Measurements from ENCODE around the gene DNAJA3.

DNA sequence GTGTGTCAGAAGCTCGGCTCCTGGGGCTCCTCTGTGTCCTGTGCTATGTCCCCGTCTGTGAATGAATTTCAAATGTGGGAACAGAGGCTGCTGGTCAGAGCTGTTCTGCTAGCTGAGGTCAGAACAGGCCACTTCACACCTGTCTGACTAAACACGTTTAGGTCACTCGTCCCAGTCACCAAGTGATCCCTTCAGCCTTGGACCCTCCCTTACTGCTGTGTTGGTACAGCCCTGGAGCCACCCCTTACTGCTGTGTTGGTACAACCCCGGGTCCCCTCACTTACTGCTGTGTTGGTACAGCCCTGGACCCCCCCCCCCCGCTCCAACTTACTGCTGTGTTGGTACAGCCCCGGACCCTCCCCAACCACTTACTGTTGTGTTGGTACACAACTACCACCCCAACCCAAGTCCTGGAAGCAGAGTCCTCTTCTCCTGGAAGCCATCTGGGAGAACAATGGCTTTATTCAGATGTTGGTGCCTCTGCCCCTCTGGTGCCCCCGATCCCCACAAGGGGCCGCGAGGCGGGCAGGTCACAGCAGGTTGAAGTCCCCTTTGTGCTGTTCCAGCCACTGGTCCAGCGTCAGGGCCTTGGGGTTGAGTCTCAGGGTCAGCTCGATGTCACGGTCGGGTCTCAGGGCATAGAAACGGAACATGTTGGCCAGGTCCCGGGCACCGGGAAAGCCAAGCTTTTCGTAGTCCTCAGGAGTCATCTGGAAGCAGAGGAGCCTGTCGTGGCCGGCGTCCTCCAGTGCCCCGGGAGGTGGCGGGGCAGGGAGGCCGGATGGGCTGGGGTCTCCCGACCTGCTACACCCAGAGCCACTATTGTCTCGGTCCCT lies 35.8 kb downstream of the DNAJA3 start:
- TF ChIP-seq SP1 (IDR thresholded peaks at IDR 0.05): no peak
- TF ChIP-seq TARDBP (IDR thresholded peaks at IDR 0.05): no peak
- no peak for TF ChIP-seq ZNF384 (IDR thresholded peaks at IDR 0.05)
- TF ChIP-seq NFRKB (IDR thresholded peaks at IDR 0.05): no peak
- TF ChIP-seq BHLHE40 (IDR thresholded peaks at IDR 0.05; ENCODE audit: borderline replicate concordance): no peak
- no peak for TF ChIP-seq SUZ12 (IDR thresholded peaks at IDR 0.05)
- no peak for TF ChIP-seq FOXM1 (IDR thresholded peaks at IDR 0.05; ENCODE audit: borderline replicate concordance)
- no peak for TF ChIP-seq HDGF (IDR thresholded peaks at IDR 0.05; ENCODE audit: borderline replicate concordance)
